Activated CD8-positive, alpha-beta T cell treated with anti-CD3 and anti-CD28 coated beads for 36 hours (primary cell): ENCODE data around the gene PTPRQ. TPM values are rescaled to one million over a fixed set of nuclear protein-coding genes. Genes with fewer than 3 reads are reported as not detected.

Experiments used
- ATAC-seq: fragments of 200-7000 bp; cut with Tn5 transposase; one replicate; pipeline ENCODE4 v1.10.0; 2021; ENCODE audit warnings: mild to moderate bottlenecking, moderate library complexity
- CTCF ChIA-PET: fragments of 350-600 bp; sonication (Branson Sonifier 250); formaldehyde crosslinking; loops from one replicate; lab custom pipeline; 2021; ENCODE audit warnings: antibody characterized with exemption; lab: Charles Lee
- POLR2A ChIA-PET: fragments of 350-600 bp; sonication (Branson Sonifier 250); formaldehyde crosslinking; loops from one replicate; lab custom pipeline; 2021; ENCODE audit warnings: antibody characterized with exemption; lab: Charles Lee
- DNase-seq: peaks from one replicate; pipeline ENCODE4 v3.0.0-alpha.2; 2020
- H3K27ac Mint-ChIP-seq: one replicate; pipeline ENCODE4 v1.8.0; 2021; ENCODE audit warnings: mild to moderate bottlenecking, mixed read lengths
- H3K27me3 Mint-ChIP-seq: one replicate; pipeline ENCODE4 v1.8.0; 2021; ENCODE audit warnings: mixed read lengths
- H3K36me3 Mint-ChIP-seq: one replicate; pipeline ENCODE4 v1.8.0; 2021; ENCODE audit warnings: low read depth, mixed read lengths
- H3K4me1 Mint-ChIP-seq: one replicate; pipeline ENCODE4 v1.8.0; 2021; ENCODE audit warnings: low read depth, mixed read lengths
- H3K4me3 Mint-ChIP-seq: one replicate; pipeline ENCODE4 v1.8.0; 2021; ENCODE audit warnings: mild to moderate bottlenecking, moderate library complexity, mixed read lengths
- H3K9me3 Mint-ChIP-seq: one replicate; pipeline ENCODE4 v1.8.0; 2021; ENCODE audit warnings: mixed read lengths
- intact Hi-C: fragments of 100-400 bp; cut with micrococcal nuclease; formaldehyde crosslinking; loops from one replicate; pipeline ENCODE4 v1.10.0; 2022
- total RNA-seq, 2 experiments: library from RNA; stranded (reverse); gene quantifications; one replicate each; pipeline ENCODE4 v1.2.3, GENCODE V29; 2021
- TF ChIP-seq, protein P1 (sequence below): fragments of 200-600 bp; IDR thresholded peaks from one replicate; pipeline ENCODE4 v1.8.0; 2022; ENCODE audit warnings: antibody characterized with exemption, mild to moderate bottlenecking

PTPRQ gene
- total RNA-seq, 2 experiments from 2014 or later = not detected

DNA sequence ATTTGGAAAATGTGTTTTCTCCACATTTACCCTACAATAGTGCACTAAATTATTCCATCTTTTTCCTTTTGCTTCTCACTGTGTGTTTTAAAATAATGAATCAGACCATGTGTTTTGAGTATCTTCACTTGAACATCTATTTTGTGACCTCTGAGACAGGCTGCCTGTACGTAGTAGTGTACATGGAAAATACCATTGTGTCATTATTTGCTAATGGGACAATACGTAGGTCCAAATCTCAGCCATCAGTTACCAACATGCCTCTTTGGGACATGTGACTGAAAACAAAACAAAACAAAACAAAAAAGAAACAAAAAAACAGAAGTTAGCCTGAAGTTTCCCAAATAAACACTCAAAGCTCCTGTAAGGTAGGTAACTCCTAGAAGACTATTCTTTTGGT lies 256.3 kb downstream of the PTPRQ start:
- intact Hi-C loops = no loop called here
- TF ChIP-seq, protein P1, sequence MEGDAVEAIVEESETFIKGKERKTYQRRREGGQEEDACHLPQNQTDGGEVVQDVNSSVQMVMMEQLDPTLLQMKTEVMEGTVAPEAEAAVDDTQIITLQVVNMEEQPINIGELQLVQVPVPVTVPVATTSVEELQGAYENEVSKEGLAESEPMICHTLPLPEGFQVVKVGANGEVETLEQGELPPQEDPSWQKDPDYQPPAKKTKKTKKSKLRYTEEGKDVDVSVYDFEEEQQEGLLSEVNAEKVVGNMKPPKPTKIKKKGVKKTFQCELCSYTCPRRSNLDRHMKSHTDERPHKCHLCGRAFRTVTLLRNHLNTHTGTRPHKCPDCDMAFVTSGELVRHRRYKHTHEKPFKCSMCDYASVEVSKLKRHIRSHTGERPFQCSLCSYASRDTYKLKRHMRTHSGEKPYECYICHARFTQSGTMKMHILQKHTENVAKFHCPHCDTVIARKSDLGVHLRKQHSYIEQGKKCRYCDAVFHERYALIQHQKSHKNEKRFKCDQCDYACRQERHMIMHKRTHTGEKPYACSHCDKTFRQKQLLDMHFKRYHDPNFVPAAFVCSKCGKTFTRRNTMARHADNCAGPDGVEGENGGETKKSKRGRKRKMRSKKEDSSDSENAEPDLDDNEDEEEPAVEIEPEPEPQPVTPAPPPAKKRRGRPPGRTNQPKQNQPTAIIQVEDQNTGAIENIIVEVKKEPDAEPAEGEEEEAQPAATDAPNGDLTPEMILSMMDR = no peak
- no peaks in the 10 kb centered on the region for H3K9me3 Mint-ChIP-seq
- no peaks in the 10 kb centered on the region for H3K27me3 Mint-ChIP-seq
- POLR2A ChIA-PET = no interaction called here
- ATAC-seq = no peak
- CTCF ChIA-PET = no interaction called here
- H3K4me1 Mint-ChIP-seq = no peaks in the 10 kb centered on the region
- H3K4me3 Mint-ChIP-seq = no peak overlapping the region
- no peak for DNase-seq
- H3K27ac Mint-ChIP-seq = no peak overlapping the region
- no peaks in the 10 kb centered on the region for H3K36me3 Mint-ChIP-seq

- TF ChIP-seq, protein P1 = no peak
- Mint-ChIP-seq H3K9me3 (no peaks in the 10 kb centered on the region), H3K4me1 (no peaks in the 10 kb centered on the region), H3K27ac (no peak overlapping the region), H3K27me3 (no peaks in the 10 kb centered on the region), H3K36me3 (no peaks in the 10 kb centered on the region), H3K4me3 (no peak overlapping the region)
- CTCF ChIA-PET = no interaction called here
- intact Hi-C loops = no loop called here
- POLR2A ChIA-PET = no interaction called here
- DNase-seq = no peak
- no peak for ATAC-seq
These were observed 257.4 kb downstream of the PTPRQ start for GRCh38 chr12:80701388-80701787.

DNA sequence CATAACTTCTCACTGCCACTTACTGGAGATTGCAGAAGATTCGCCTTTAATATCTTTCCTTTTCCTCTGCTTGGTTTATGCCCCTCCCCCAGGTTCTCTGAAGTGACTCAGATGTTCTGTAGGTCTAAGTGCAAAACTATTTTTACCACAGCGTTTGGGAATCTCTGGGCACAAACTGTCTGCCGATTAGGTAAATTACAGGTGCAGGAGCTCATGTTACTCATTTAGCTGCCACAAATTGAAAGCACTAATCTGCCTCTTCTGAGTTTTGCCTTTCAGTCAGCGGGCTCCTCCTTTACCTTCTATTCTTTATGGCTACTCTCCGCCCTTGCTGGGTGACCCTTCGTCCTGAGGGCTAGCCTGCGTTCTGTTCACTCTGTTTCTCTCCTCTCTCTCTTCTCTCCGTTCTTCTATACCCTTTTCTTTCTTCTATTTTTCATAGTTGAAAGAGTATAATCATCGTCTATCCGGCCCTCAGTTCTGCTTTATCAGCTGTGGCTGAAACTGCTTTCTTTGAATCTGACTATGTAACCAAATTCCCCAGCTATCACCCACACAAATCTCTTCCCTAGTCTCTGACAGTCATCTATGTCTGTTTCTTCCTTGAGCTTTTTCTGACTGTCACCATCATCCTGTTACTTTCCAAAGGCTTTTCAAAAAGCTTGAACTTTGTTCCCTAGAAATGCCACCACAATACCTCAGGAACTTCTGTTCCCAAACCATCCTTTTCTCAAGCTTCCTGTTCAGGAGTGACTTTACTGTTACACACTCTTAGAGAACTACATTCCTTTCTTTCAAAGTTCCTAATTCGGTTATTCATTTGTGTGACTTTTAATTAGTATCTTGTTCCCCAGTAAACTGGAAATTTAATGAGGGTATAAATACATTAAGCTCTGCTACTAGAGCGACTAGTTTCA lies 259.1 kb downstream of the PTPRQ start:
- H3K4me3 Mint-ChIP-seq = no peak overlapping the region
- DNase-seq (no peak), ATAC-seq (no peak)
- no peaks in the 10 kb centered on the region for H3K36me3 Mint-ChIP-seq
- peaks cover 8% of the 10 kb centered on the region for H3K27me3 Mint-ChIP-seq
- ChIA-PET POLR2A (interaction anchor here (0.7 kb wide), 1 partner anchor 591 kb away, joined by 3 read pairs; no protein-coding TSS in a partner anchor), CTCF (no interaction called here)
- TF ChIP-seq, protein P1 = no peak
- intact Hi-C loops = no loop called here
- H3K27ac Mint-ChIP-seq = no peak overlapping the region
- no peaks in the 10 kb centered on the region for H3K9me3 Mint-ChIP-seq
- no peaks in the 10 kb centered on the region for H3K4me1 Mint-ChIP-seq

DNA sequence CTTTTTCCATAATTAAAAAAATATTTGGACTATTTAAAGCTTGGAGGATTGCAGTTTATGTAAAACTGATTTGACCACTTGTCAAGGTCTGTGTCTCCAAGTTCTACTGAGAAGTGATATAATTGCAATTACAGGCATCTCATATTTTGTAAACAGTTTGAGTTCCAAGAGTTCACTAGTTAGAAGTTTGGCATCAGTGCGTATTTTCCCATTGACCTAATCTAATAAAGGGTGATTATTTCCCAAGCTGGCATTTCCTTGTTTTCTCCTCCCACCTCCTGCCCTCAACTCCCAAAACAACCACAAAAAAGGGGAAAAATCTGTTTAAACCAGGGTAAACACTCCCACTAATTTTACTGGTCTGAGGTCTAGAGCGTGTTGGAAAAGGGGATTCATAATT lies 260.4 kb downstream of the PTPRQ start:
- Mint-ChIP-seq H3K27me3 (peaks cover 17% of the 10 kb centered on the region), H3K4me3 (no peak overlapping the region), H3K27ac (no peak overlapping the region), H3K36me3 (no peaks in the 10 kb centered on the region), H3K4me1 (no peaks in the 10 kb centered on the region), H3K9me3 (no peaks in the 10 kb centered on the region)
- ATAC-seq (no peak), DNase-seq (no peak)
- TF ChIP-seq, protein P1 = no peak
- POLR2A ChIA-PET = no interaction called here
- CTCF ChIA-PET = interaction anchor here (0.6 kb wide), 1 partner anchor 29 kb away, joined by 3 read pairs; no protein-coding TSS in a partner anchor
- intact Hi-C loops = no loop called here

- no peak for ATAC-seq
- no peaks in the 10 kb centered on the region for H3K9me3 Mint-ChIP-seq
- DNase-seq = no peak
- no peaks in the 10 kb centered on the region for H3K36me3 Mint-ChIP-seq
- intact Hi-C loops = no loop called here
- H3K27ac Mint-ChIP-seq = no peak within 1 kb of the TSS
- no peaks in the 10 kb centered on the region for H3K4me1 Mint-ChIP-seq
- no peak within 1 kb of the TSS for H3K4me3 Mint-ChIP-seq
- TF ChIP-seq, protein P1 = no peak
- ChIA-PET POLR2A (no interaction called here), CTCF (no interaction called here)
- H3K27me3 Mint-ChIP-seq = peaks cover 31% of the 10 kb centered on the region
These were observed 263.2 kb downstream of the PTPRQ start, which contains the start of gene MYF6 for GRCh38 chr12:80707126-80707829. TSS of gene MYF6 (plus strand) at chr12:80707634. CDS start at chr12:80707720, 86 bp downstream.
